Right lobe of liver (tissue), 6 donors: Measurements from ENCODE around the gene DENND1B. TPM values are rescaled to one million over a fixed set of nuclear protein-coding genes. Genes with fewer than 3 reads are reported as not detected.
A peak's percentile ranks its signal among the peaks of the same experiment; 100 is the strongest.

Experiments used
- ATAC-seq, 4 donors: fragments of 200-7000 bp; cut with Tn5 transposase; one replicate each; pipeline ENCODE4 v1.9.1; 2020; ENCODE audit warnings: mild to moderate bottlenecking in 4 of 4, moderate library complexity in 4 of 4
- DNase-seq, 3 donors: peaks; one replicate each; pipeline ENCODE4 v3.0.0-alpha.2; 2020
- H3K27ac ChIP-seq, 3 donors: fragments of 200-600 bp; one replicate each; pipeline ENCODE4 v1.8.0; 2022
- H3K27me3 ChIP-seq, 2 donors: fragments of 200-600 bp; one replicate each; pipeline ENCODE4 v1.8.0; 2022
- H3K36me3 ChIP-seq, 4 donors: fragments of 200-600 bp; sonication (generic) in 1 of 4; one replicate each; pipeline versions ENCODE4 v1.5.1 to v1.8.0; 2017 to 2022; ENCODE audit warnings: control low read depth in 1 of 4
- H3K4me1 ChIP-seq, 4 donors: fragments of 200-600 bp; sonication (generic) in 1 of 4; one replicate each; pipeline versions ENCODE4 v1.5.1 to v1.8.0; 2017 to 2022; ENCODE audit warnings: control low read depth in 1 of 4
- H3K4me3 ChIP-seq, 3 donors: fragments of 200-600 bp; one replicate each; pipeline ENCODE4 v1.8.0; 2022
- H3K9me3 ChIP-seq, 4 donors: fragments of 200-600 bp; sonication (generic) in 1 of 4; one replicate each; pipeline versions ENCODE4 v1.5.1 to v1.8.0; 2017 to 2022; ENCODE audit warnings: control low read depth in 1 of 4
- POLR2A ChIP-seq: fragments of 450-650 bp; IDR thresholded peaks from one replicate; pipeline ENCODE4 v1.6.1; 2017; ENCODE audit warnings: antibody characterized with exemption, mild to moderate bottlenecking
- WGBS: methylation state at CpG from one replicate; pipeline ENCODE4 v1.1.6; 2018; ENCODE audit warnings: low coverage, low lambda C conversion rate; ENCODE audit not compliant: insufficient coverage; ENCODE audit errors: missing lambda C conversion rate; 5-methylcytosine and 5-hydroxymethylcytosine counted together
- intact Hi-C, 2 donors: fragments of 100-400 bp; cut with DNase I; formaldehyde crosslinking; loops; one replicate each; pipeline versions ENCODE4 v1.11.2 to v1.14.1; 2022
- total RNA-seq, 6 experiments: library from RNA; depleted of rRNA in 2 of 6; stranded (reverse); fragments of >200 nt in 2 of 6; fragmentation: NEBNext Ultra II Directional in 3 of 6; extraction: Animal tissue kit (Norgen Biotek cat#: 25700) in 3 of 6; gene quantifications; one replicate each; pipeline versions ENCODE4 v1.1.0 to v1.2.4, GENCODE V29; 2016 to 2023
- TF ChIP-seq, protein P1 (sequence below), 4 donors: fragments of 200-600 bp in 3 of 4; fragments of 450-650 bp in 1 of 4; IDR thresholded peaks; one replicate each; pipeline versions ENCODE4 v1.5.1 to v1.8.0; 2016 to 2022; ENCODE audit warnings: antibody characterized with exemption in 4 of 4, mild to moderate bottlenecking in 2 of 4
- donor health status: DM: no; HTN: yes; CAD: no.
- donor health status: DM: no; HTN: no; CAD: no.
- donor health status: DM: no; HTN: no; CAD: no.
- donor health status: DM: no; HTN: yes; CAD: no.
- donor health status: DM: no; HTN: yes; CAD: no.

The DENND1B gene
- total RNA-seq, 6 experiments from 2014 or later: 6.4 to 8.9 (median 7.3) TPM

DNA sequence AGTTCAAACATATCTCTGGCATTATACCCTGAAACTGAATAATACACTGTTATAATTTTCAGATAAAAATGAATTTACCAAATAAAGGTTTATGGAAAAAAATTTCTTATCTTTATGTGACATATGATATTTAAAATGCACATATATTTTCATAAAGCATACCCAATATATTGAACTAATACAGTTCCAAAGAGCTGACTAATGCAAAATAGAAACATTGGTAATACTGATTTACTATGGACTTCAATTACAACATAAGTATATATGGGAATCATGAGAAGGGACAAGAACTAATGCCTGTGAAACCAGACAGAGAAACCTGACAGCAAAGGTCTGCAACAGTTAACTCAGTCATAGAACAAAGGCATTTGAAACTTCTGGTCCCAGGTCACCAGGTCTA lies 153.5 kb downstream of the DENND1B start:
- intact Hi-C loops: no loop called here

DNA sequence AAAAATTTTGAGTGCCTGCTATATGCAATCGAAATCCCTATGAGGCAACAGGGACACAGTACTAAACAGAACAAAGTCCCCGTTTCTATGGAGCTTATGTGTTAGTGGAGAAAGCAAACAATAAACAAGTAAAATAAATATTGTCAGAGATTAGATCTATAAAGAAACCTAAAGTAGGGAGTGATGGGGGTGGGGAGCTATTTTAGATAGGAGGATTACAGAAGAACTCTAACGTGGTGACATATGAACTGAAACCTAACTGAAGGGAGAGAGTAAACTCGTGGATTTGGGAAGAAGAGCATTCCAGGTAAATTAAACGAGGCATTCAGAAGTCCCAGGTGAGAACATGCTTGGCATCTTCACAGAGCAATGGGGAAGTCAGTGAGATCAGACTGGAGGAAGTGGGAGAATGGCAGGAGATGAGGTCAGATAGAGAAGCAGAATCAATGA lies 154.5 kb downstream of the DENND1B start:
- Histone ChIP-seq H3K4me1 (peaks cover 0 to 35% (median 17%) of the 10 kb centered on the region in 4 donors), H3K27ac (peak overlapping the region in 2 of 3 donors; percentile 18 to 69), H3K27me3 (no peaks in the 10 kb centered on the region), H3K9me3 (no peaks in the 10 kb centered on the region), H3K4me3 (peak overlapping the region in 2 of 3 donors; percentile 9 to 22), H3K36me3 (no peaks in the 10 kb centered on the region)
- no peak for DNase-seq
- intact Hi-C loops: no loop called here
- WGBS: 23% methylated on average over 5 of the region's 5 CpGs
- TF ChIP-seq, protein P1, sequence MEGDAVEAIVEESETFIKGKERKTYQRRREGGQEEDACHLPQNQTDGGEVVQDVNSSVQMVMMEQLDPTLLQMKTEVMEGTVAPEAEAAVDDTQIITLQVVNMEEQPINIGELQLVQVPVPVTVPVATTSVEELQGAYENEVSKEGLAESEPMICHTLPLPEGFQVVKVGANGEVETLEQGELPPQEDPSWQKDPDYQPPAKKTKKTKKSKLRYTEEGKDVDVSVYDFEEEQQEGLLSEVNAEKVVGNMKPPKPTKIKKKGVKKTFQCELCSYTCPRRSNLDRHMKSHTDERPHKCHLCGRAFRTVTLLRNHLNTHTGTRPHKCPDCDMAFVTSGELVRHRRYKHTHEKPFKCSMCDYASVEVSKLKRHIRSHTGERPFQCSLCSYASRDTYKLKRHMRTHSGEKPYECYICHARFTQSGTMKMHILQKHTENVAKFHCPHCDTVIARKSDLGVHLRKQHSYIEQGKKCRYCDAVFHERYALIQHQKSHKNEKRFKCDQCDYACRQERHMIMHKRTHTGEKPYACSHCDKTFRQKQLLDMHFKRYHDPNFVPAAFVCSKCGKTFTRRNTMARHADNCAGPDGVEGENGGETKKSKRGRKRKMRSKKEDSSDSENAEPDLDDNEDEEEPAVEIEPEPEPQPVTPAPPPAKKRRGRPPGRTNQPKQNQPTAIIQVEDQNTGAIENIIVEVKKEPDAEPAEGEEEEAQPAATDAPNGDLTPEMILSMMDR (IDR thresholded peaks at IDR 0.05): no peak
- no peak for TF ChIP-seq POLR2A
- peak; percentile 76 to 91 (median 84) for ATAC-seq

More for the DNA sequence above, 153.5 kb downstream of the DENND1B start:
- TF ChIP-seq, protein P1 (IDR thresholded peaks at IDR 0.05): no peak
- no peak for TF ChIP-seq POLR2A
- H3K36me3 ChIP-seq: no peaks in the 10 kb centered on the region
- H3K9me3 ChIP-seq: no peaks in the 10 kb centered on the region
- no peaks in the 10 kb centered on the region for H3K27me3 ChIP-seq
- no peak overlapping the region for H3K4me3 ChIP-seq
- DNase-seq: no peak
- no peak overlapping the region for H3K27ac ChIP-seq
- H3K4me1 ChIP-seq: peaks cover 0 to 35% (median 15%) of the 10 kb centered on the region in 4 donors
- no peak for ATAC-seq

DNA sequence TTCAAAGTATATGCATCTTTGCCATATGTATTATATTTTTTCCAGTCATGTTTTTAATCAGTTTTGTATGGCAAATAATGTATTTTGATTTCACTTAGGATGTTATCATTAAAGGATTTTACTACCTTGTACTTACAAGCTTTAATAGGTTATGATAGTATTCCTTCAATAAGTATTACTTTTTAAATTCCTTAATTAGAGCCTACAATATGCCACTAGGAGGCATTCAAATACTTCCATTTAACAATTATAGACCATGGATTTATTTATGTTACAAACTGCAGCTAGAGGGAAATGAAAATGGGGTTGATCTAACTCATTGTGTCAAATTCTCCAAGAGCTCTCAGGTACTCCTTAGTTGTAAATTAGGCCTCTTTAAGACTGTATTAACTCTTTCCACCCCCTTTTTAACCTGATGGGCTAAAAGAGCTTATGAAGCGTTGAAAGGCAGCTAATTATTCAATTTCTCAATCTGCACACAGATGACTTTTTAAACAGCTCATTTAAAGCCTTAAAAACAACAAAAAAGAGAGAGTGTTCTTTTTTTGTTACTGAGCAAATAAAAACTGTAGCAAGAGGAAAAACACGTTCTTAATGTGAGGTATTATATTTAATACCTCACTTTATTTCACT lies 156.2 kb downstream of the DENND1B start:
- H3K9me3 ChIP-seq: no peaks in the 10 kb centered on the region
- WGBS: 17% methylated on average over 2 of the region's 2 CpGs
- H3K27me3 ChIP-seq: no peaks in the 10 kb centered on the region
- no peak overlapping the region for H3K27ac ChIP-seq
- intact Hi-C loops: no loop called here
- H3K4me1 ChIP-seq: peaks cover 0 to 35% (median 19%) of the 10 kb centered on the region in 4 donors
- H3K36me3 ChIP-seq: no peaks in the 10 kb centered on the region
- peak; percentile 45 to 61 (median 50) for ATAC-seq
- TF ChIP-seq POLR2A: no peak
- TF ChIP-seq, protein P1 (IDR thresholded peaks at IDR 0.05): peak; percentile 40 to 66 (median 56)
- DNase-seq: no peak
- H3K4me3 ChIP-seq: no peak overlapping the region

DNA sequence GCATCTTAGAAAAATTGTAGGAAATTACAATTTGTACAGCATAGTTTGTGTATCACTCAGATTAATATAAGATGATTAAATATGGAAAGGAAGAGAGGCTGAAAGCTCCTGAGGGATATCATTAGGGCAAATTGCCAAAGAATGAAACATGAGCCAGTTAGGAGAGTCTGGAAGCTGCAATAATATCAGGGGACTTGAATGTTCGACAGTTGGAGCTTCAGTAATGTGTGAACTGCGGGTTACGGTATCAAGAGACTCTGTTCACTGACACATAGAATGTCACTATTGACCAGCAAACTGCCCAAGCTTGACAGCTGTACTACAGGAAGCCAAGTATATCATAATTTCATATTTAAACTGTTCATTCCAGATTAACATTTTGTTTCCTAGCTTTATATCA lies 157.2 kb downstream of the DENND1B start:
- H3K36me3 ChIP-seq: no peaks in the 10 kb centered on the region
- no peak overlapping the region for H3K27ac ChIP-seq
- no peak overlapping the region for H3K4me3 ChIP-seq
- intact Hi-C loops: no loop called here
- whole genome bisulfite sequencing: 14% methylated on average over 3 of the region's 3 CpGs
- DNase-seq (no peak), ATAC-seq (peak in 2 of 4 donors; percentile 13 to 30)
- peaks cover 0 to 35% (median 19%) of the 10 kb centered on the region in 4 donors for H3K4me1 ChIP-seq
- H3K27me3 ChIP-seq: no peaks in the 10 kb centered on the region
- TF ChIP-seq, protein P1 (IDR thresholded peaks at IDR 0.05): no peak
- no peaks in the 10 kb centered on the region for H3K9me3 ChIP-seq
